ENCODE data around the gene FAM237A.

Gene FAM237A

GRCh38 chr2:206688990-206689389 is 46.7 kb downstream of the FAM237A start:
- DNase-seq (ENCODE audit: low read depth in 2 of 2): no peak

DNA sequence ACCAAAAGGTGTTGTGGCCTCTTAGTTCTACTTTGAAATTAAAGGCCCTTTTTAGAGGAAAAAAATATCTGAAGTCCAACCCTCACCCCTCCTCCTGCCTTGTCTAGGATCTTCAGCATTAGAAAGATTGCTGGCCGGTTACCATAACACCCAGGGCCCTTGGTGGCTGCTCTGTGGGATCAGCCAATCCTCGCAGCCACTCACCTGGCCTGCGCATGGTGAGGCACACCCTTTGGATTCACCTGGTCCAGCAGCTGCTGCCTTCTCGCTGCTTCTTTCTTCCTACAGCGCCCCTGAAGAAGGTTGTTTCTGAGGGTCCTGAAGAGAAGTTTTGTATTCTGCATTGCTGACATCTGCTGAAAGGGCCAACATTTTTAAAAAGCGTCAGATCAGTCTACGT is 50.7 kb downstream of the FAM237A start:
- no peak for DNase-seq (ENCODE audit: low read depth in 2 of 2)

DNA sequence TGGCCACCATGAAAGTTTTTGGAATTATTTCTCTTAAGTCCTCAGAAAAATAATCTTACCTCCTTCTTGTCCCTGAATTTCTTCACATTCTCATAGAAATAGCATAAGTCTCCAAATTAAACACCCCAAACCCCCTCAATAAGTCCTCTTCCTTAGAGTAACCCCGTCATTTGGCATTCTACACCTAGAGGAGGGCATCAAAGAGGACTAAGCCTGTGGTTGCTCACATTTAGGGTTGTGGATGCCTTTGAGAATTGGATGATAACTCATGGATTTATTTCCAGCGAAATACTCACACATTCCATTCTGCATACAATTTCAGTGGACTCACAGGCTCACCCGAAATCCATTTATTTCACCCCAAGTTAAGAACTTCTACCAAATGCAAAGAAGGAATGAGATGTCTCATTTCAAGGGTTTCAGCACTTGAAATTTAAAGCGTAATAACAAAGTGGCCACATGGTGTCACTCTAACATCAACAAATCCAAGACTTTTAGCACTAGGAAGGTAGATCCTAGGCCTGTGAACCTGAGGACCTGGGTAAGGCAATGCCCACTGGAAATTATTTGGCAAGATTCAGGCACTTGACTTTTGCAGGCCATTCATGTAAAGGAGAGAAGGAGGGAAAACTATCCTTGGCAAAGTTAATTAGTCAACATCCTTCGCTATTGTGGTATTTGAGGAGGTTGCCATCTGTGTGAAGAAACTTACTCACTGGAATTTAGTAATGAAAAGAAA is 51.3 kb downstream of the FAM237A start:
- no peak for DNase-seq (ENCODE audit: low read depth in 2 of 2)

DNA sequence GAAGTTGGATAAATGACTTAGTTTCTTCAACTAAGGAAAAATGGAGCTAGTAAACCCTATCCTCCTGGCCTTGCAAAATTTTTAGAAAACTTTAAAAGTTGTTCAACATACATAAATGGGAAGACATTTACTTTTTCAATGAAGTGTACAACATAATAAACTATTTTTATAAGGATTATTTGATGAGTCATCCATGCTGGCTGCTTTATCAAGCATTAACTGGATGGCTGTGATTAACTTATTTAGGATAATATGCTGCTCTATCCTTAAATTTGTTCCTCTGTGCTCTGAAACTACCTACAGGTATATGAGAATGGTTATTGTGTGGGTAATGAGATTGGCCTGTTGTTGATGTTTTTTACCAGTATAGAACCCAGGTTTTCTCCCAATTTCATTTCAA is 54.6 kb downstream of the FAM237A start:
- no peak for DNase-seq (ENCODE audit: low read depth in 2 of 2)

DNA sequence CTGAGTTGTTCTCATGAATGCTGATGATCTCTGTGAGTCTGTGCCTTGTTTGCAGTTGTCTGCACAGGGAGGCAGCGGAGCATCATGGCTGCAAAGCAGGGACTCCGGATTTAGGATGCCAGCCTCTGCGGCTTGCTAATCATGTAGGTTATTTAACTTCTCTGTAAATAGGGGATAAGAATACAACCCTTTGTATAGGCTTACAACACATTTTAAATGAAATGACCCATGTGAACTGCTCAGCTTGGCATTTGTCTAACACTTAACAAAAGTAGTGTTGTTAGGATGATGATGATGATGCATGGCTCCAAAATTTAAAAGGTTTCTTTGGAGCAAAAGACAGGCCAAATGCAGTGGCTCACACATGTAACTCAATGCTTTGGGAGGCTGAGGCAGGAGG is 56.5 kb downstream of the FAM237A start:
- no peak for DNase-seq (ENCODE audit: low read depth in 2 of 2)
